Skin of body (tissue), 2 donors: Measurements from ENCODE around the gene SPAG16. TPM values are rescaled to one million over a fixed set of nuclear protein-coding genes. Genes with fewer than 3 reads are reported as not detected.
"Not testable (repeated sequence)": the region's sequence is repeated elsewhere in the genome, so short reads cannot be mapped to it uniquely, and the experiment has no call there.

Source experiments
- DNase-seq: peaks from one replicate; lab custom pipeline; 2025; lab: John Stamatoyannopoulos, UW
- total RNA-seq: library from RNA; depleted of rRNA; stranded (reverse); fragments of >200 nt; gene quantifications from one replicate; pipeline ENCODE4 v1.2.3, GENCODE V29; 2014

SPAG16 gene
- total RNA-seq, 1 donor from 2014 or later: 34.9 TPM

- DNase-seq: no peak
Measured at GRCh38 chr2:213271947-213272346, 12.3 kb upstream of the SPAG16 start.

GRCh38 chr2:213274143-213274542 is 10.1 kb upstream of the SPAG16 start:
- no peak for DNase-seq

GRCh38 chr2:213275265-213275664 is 9.0 kb upstream of the SPAG16 start:
- no peak for DNase-seq

GRCh38 chr2:213277134-213277533 is 7.1 kb upstream of the SPAG16 start:
- DNase-seq: not testable (repeated sequence)

GRCh38 chr2:213279116-213279620 is 5.1 kb upstream of the SPAG16 start:
- DNase-seq: no peak

GRCh38 chr2:213279971-213280370 is 4.3 kb upstream of the SPAG16 start:
- no peak for DNase-seq

- no peak for DNase-seq
Measured at GRCh38 chr2:213281156-213281555, 3.1 kb upstream of the SPAG16 start.

- no peak for DNase-seq
Measured at GRCh38 chr2:213285404-213285803, 1.1 kb downstream of the SPAG16 start.

GRCh38 chr2:213286161-213286560 is 1.9 kb downstream of the SPAG16 start:
- no peak for DNase-seq

- no peak for DNase-seq
Measured at GRCh38 chr2:213288913-213289700, 4.8 kb downstream of the SPAG16 start.

GRCh38 chr2:213290501-213290900 is 6.2 kb downstream of the SPAG16 start:
- no peak for DNase-seq

- DNase-seq: no peak
Measured at GRCh38 chr2:213296270-213296669, 12.0 kb downstream of the SPAG16 start.

GRCh38 chr2:213306316-213306942 is 22.2 kb downstream of the SPAG16 start:
- no peak for DNase-seq

- no peak for DNase-seq
Measured at GRCh38 chr2:213315168-213315876, 31.1 kb downstream of the SPAG16 start.

- DNase-seq: no peak
Measured at GRCh38 chr2:213316001-213316735, 31.9 kb downstream of the SPAG16 start.

GRCh38 chr2:213317929-213318328 is 33.7 kb downstream of the SPAG16 start:
- DNase-seq: no peak

GRCh38 chr2:213320604-213321003 is 36.3 kb downstream of the SPAG16 start:
- no peak for DNase-seq

- DNase-seq: no peak
Measured at GRCh38 chr2:213336253-213336770, 52.0 kb downstream of the SPAG16 start.

GRCh38 chr2:213353419-213353818 is 69.2 kb downstream of the SPAG16 start:
- no peak for DNase-seq

- no peak for DNase-seq
Measured at GRCh38 chr2:213376644-213377043, 92.4 kb downstream of the SPAG16 start.

- not testable (repeated sequence) for DNase-seq
Measured at GRCh38 chr2:213407027-213407426, 122.8 kb downstream of the SPAG16 start.
